ENCODE measurements around the gene PSMB9.

PSMB9 gene

DNA sequence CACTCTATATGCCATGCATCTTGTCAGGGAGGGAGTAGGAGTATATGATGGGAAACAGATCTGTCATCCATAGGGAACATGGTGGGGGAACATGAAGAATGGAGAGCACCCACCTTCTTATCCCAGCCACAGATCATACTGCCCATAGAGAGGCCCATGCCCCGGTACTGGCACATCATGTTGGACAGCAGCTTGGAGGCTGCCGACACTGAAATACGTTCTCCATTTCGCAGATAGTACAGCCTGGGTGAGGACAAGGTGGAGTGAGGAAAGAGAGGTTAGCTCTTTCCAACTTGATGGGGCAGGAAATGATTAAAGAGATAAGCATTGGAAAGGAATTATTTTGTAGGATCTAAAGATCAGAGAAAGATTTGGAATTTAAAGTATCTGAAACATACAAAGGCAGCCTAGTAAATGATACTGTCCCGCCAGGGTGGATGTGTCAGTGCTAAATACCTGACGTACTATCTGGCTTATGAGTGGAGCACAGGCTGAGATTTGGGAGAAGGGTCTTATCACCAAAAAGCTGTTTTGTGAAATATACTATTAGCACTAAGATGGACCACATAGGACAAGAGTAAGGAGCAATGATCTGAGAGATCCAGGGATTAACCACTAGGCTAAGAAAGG, 11.9 kb upstream of the PSMB9 start:
- H3K27ac Mint-ChIP-seq, result no peak overlapping the region
- H3K4me1 Mint-ChIP-seq, result peaks cover 18% of the 10 kb centered on the region
- H3K9me3 Mint-ChIP-seq, result no peaks in the 10 kb centered on the region
- H3K4me3 Mint-ChIP-seq, result peak overlapping the region; percentile 55 to 76 (median 73)
- H3K27me3 Mint-ChIP-seq (ENCODE audit: low read depth), result peaks cover 72% of the 10 kb centered on the region
- H3K36me3 Mint-ChIP-seq (ENCODE audit: low read depth), result no peaks in the 10 kb centered on the region
- TF ChIP-seq, protein P1, sequence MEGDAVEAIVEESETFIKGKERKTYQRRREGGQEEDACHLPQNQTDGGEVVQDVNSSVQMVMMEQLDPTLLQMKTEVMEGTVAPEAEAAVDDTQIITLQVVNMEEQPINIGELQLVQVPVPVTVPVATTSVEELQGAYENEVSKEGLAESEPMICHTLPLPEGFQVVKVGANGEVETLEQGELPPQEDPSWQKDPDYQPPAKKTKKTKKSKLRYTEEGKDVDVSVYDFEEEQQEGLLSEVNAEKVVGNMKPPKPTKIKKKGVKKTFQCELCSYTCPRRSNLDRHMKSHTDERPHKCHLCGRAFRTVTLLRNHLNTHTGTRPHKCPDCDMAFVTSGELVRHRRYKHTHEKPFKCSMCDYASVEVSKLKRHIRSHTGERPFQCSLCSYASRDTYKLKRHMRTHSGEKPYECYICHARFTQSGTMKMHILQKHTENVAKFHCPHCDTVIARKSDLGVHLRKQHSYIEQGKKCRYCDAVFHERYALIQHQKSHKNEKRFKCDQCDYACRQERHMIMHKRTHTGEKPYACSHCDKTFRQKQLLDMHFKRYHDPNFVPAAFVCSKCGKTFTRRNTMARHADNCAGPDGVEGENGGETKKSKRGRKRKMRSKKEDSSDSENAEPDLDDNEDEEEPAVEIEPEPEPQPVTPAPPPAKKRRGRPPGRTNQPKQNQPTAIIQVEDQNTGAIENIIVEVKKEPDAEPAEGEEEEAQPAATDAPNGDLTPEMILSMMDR (IDR thresholded peaks at IDR 0.05; ENCODE audit: unreplicated experiment in 3 of 3), result no peak

DNA sequence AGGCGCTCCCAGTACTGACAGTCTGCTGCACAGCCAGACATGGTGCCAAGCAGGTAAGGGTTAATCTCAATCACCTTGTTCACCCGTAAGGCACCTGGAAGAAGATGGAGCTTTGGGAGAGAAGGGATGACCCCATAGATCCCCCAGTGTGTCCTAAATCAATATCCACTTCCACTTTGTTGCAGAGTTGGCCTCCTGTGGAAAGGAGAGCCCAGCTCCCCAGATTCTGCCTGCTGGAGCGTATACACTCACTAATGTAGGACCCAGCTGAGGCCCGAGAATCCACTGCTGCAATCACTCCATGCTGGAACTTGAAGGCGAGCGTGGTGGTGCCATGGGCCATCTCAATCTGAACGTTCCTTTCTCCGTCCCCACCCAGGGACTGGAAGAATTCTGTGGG, 11.3 kb upstream of the PSMB9 start:
- Mint-ChIP-seq H3K36me3 (ENCODE audit: low read depth) (no peaks in the 10 kb centered on the region), H3K27ac (no peak overlapping the region), H3K4me3 (peak overlapping the region; percentile 86 to 94 (median 90)), H3K27me3 (ENCODE audit: low read depth) (peaks cover 77% of the 10 kb centered on the region), H3K9me3 (no peaks in the 10 kb centered on the region), H3K4me1 (peaks cover 14% of the 10 kb centered on the region)
- TF ChIP-seq, protein P1 (IDR thresholded peaks at IDR 0.05; ENCODE audit: unreplicated experiment in 3 of 3), result no peak

DNA sequence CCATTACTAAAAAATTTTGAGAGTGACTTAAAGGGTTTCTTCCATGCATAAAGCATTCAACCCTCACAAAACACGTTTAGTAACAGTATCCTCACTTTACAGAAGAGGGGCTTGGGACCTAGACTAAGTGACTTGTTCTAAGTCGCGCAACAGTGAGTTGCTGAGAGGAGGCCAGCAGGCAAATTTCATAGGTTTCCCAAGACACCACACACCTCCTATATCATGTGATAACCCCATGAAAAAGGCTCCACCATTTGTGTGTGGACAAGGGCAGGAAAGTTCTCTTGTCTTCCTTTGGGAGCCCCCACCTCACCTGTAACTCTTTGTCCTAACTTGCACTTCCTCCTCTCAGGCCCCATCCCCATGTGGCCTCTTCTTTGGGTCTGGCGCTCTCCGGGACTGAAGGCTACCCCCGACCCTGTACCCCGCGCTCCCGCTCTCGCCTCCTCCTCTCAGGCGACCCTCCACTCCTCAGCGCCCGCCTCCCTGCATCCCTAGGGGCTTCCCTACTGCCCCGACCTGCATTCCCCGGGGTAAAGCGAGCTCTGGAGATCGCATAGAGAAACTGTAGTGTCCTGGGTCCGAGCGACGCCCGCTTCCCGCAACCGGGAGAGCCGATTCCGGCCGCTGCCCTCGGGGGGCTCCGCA, 10.5 kb upstream of the PSMB9 start:
- TF ChIP-seq, protein P1 (IDR thresholded peaks at IDR 0.05; ENCODE audit: unreplicated experiment in 3 of 3), result no peak
- Mint-ChIP-seq H3K27ac (peak overlapping the region; percentile 9 to 74 (median 45)), H3K4me3 (peak overlapping the region; percentile 86 to 94 (median 90)), H3K9me3 (no peaks in the 10 kb centered on the region), H3K4me1 (peaks cover 14% of the 10 kb centered on the region), H3K36me3 (ENCODE audit: low read depth) (no peaks in the 10 kb centered on the region), H3K27me3 (ENCODE audit: low read depth) (peaks cover 85% of the 10 kb centered on the region)

DNA sequence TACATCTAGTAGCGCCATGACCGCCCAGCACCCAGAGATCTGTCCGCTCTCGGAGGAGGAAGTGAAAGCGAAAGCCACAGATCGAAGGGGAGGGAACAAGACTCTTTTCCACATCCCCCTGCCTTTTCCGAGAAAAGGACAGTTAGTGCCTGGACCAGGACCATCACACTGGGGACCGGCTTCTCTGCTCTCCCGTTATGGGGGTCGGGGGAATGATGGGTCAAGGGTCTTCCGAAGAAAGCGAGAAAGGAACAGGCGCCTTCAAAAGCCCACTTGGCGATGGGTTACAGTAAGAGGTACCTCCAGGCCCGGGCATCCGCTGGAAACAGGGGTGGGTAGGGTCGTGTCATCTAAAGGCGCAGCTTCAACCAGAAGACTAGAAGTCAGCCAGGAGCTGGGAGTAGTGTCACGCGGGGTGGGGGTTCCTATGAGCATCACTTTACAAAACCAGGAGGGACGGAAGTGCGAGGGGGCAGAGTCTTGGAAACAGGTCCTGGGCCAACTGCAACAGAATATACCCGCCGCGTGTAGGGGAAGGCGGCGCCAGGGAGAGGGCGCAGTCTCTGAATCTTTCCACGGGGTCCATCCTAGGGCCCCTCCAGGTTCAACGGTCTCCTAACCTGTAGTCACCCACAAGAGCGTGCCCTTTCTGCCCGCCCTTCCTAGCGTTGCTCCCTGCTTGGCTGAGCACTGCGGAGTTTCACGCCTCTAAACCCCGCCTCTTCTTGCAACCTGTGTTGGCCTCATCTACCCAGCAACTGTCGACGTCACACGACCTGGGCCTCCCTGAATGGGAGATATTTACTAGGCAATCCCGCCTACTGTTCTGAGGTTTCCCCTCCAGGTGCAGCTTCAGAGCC, 9.8 kb upstream of the PSMB9 start, which contains the start of gene PSMB8:
Gene PSMB8, minus strand, starts transcription at position 69 of the 860 bp plus-strand sequence. Its CDS starts 51 bp downstream, at position 18.
- Mint-ChIP-seq H3K4me1 (peaks cover 14% of the 10 kb centered on the region), H3K27ac (peak within 1 kb of the TSS; percentile 9 to 74 (median 45)), H3K4me3 (peak within 1 kb of the TSS; percentile 86 to 94 (median 90)), H3K9me3 (no peaks in the 10 kb centered on the region), H3K36me3 (ENCODE audit: low read depth) (no peaks in the 10 kb centered on the region), H3K27me3 (ENCODE audit: low read depth) (peaks cover 89% of the 10 kb centered on the region)
- TF ChIP-seq, protein P1 (IDR thresholded peaks at IDR 0.05; ENCODE audit: unreplicated experiment in 3 of 3), result peak; percentile 38 to 47 (median 40)

DNA sequence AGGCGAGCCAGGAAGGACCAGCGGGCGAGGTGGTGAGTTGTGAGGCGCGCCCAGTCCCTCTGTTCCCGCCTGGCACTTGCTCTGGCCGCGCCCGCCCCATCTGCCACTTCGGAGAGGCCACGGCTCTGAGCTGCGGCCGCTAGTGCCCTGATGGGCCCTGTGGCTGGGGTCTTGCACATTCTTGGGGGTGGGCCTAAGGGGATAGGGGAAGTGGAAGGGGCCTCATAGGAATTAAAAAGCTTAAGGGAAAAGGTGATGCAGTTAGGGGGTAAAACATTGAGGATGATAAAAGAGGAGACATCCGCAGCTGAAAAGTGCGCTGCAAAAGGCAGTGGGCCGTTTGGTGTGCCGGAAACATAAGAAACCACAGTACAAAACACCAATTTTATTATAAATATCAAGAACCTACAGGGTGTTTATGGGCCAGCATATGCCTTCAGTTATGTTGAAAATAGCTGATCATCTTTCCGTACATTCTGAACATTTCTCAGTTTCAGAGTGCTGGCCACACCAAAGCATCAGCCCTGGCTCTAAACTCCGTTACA, 9.1 kb upstream of the PSMB9 start:
- peak overlapping the region; percentile 86 to 94 (median 90) for H3K4me3 Mint-ChIP-seq
- no peaks in the 10 kb centered on the region for H3K36me3 Mint-ChIP-seq (ENCODE audit: low read depth)
- peak overlapping the region in 2 of 3 experiments; percentile 45 to 74 for H3K27ac Mint-ChIP-seq
- peaks cover 95% of the 10 kb centered on the region for H3K27me3 Mint-ChIP-seq (ENCODE audit: low read depth)
- TF ChIP-seq, protein P1 (IDR thresholded peaks at IDR 0.05; ENCODE audit: unreplicated experiment in 3 of 3), result no peak
- peaks cover 14% of the 10 kb centered on the region for H3K4me1 Mint-ChIP-seq
- no peaks in the 10 kb centered on the region for H3K9me3 Mint-ChIP-seq

Data from nephron (organoid).